ENCODE measurements around the gene DLD. TPM values are rescaled to one million over a fixed set of nuclear protein-coding genes. Genes with fewer than 3 reads are reported as not detected.
"Not testable (repeated sequence)": the region's sequence is repeated elsewhere in the genome, so short reads cannot be mapped to it uniquely, and the experiment has no call there.

DLD gene
- total RNA-seq, 1 experiment from 2014 or later: 163 TPM

DNA sequence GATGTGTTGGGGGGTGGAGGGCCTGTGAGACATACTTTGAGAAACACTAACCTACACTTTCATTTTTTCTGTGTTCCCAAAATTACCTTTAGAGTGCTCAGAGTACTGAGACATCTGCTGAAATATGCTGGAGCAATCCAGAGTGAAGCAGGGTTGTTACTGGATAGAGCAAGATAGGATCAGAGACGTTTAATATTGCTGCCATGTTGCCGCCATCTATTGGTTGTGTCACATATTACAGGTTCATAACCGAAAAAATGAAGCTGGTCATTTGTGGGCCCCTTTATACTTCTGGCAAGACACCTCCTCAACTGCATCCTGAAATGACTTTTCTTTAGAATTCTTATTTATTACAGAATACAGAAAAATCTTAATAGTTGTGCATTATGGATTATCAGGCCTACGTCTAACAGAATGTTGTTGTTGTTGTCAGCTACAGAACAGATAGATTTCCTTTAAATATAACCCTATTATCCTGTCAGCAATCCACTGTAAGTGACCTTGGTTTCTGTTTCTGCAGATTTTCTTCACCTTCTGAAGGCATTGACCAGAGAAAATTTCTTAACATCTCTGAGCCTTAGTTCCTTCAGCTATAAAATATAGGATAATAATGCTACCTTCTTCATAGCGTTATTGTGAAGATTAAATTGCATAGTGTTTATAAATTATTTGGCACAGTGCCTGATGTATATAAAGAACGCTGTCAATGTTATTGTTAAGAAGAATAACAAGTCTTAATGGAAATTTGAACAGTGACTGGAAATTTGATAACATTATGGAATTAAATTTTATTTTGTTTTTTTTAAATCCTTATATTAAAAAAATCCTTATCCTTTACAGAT lies 16.2 kb upstream of the DLD start:
- DNase-seq (ENCODE audit: low read depth): peak; percentile 72

DNA sequence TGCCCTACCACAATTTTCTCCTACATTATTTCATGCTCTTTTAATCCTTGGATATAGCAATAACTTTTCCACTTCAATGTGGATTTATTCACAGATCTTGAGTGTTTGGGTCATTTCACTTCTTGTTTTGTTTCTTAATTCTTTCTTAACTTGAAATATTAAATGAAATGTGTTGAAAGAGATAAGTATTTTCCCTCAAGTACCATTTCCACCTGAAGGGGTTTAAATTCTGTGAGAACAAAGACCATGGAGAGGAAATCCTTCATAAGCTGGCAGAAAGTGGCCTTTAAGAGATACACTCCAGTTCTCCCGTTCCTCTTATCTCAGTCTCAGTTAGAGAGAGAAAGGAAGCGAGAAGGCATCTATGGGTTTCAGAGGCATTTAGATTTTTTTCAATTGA lies 14.1 kb upstream of the DLD start:
- no peak for DNase-seq (ENCODE audit: low read depth)

DNA sequence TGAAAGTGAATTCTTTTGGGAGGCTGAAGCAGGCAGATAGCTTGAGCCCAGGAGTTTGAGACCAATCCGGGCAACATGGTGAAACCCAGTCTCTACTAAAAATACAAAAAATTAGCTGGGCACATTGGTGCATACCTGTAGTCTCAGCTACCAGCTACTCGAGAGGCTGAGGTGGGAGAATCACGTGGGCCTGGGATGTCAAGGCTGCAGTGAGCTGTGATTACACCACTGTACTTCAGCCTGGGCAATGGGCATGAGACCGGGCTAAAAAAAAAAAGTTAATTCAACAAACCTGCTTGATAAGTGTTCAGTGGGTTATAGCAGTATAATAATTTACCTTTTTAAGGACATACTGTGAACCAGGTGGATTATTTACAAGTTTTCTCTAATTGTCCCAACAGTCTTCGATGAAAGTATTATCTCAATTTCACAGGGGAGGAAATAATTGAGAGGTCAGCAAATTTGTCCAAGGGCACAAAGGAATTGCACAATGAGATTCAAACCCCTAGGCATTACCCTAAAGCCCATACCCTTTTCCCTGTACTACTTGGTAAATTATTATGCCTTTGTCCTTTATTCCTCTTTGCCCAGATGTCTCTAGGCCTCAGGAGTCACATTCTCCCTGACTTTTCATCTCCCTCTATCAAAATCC lies 13.1 kb upstream of the DLD start:
- DNase-seq (ENCODE audit: low read depth): no peak

DNA sequence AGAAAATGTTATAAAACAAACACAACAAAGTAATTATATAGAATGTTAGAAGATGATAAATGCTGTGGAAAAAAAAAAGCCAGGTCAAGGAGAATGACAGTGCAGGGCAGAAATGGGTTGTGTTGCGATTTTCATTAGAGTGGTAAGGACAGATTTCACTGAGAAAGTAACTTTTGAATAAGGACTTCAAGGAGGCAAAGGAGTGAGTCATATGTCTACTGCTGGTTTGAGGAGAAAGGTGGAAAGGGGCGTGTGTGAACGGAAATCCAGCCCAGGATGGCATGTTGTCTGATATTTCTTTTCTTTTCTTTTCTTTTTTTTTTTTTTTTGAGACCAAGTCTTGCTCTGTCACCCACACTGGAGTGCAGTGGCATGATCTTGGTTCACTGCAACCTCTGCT lies 12.3 kb upstream of the DLD start:
- DNase-seq (ENCODE audit: low read depth): no peak

DNA sequence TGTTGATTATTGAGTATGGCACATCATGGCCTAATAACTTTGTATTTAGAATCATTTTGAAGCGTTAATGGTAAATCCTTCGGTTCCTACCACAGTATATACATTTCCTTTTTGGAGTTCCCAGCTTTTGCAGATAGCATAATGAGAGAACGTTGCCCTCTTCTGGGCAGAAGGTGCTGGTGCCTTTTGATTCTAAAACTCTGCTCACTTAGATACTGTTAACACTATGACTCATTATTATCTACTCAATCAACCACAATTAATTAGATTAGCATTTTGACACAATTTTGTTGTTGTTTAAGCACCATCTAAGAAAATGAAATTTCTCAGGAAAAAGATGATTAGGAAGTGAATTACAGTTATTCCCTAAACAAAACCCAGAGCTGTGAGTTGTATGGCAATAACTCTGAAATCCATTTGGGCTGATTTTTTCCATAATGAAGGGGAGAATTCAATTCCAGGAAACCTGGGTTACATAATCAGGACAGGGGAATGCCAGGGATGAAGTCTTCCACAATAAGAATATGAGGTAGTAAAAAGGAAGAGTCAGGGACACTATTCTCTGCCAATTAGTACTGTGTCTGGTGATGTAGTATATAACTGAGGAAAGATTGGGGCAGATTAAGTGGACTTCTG lies 11.5 kb upstream of the DLD start:
- DNase-seq (ENCODE audit: low read depth): peak; percentile 75

DNA sequence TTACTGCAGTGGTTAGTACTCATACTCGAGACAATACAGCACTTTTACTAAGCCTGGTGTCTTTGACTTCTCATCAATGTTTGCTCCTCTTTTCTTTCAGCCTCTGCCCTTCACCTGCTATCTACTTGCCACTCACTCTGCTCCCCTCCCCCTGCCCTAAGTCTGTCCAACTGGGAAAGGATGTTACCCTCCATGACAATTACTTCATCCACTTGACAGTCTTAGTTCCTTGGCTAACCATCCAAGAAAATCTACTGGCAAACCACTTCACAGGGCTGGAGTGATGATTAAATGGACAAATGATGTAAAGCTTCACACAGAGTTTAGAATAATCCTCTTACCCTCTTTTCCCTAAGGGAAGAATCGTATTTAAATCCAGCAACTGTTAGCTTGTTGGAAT lies 8.2 kb upstream of the DLD start:
- DNase-seq (ENCODE audit: low read depth): no peak

DNA sequence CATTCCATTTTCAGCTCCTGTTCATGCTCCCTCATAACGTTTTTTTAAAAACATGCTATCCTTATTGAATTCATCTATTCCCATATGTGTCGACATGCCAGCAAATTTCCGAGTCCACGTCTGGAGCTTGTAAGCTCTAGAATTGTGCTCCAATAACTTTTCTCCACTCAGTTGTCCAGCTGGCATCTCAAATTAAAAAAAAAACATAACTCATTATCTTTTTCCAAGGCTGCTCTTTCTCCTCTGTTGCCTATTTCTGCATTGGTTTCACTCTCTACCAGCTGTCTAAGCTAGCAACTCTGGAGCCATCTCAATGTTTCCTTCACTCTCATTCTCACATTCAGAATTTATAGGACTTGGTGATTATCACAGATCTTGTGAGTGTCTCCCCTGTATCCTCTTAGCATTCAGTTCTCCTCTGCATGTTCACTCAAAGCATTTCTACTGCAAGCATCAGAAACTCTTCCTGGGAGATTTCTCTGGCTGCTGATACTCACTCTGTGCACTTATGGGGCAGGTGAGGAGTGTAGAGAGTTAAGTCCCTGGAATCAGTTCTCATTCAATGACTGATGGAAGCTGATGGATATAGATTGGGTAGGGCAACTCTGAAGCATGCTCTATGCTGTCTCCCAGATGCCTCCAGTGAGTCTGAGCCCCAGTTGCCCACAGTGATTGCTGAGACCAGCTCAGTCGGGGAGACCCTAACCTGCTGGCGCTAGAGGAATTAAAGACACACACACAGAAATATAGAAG lies 6.7 kb upstream of the DLD start:
- DNase-seq (ENCODE audit: low read depth): no peak

DNA sequence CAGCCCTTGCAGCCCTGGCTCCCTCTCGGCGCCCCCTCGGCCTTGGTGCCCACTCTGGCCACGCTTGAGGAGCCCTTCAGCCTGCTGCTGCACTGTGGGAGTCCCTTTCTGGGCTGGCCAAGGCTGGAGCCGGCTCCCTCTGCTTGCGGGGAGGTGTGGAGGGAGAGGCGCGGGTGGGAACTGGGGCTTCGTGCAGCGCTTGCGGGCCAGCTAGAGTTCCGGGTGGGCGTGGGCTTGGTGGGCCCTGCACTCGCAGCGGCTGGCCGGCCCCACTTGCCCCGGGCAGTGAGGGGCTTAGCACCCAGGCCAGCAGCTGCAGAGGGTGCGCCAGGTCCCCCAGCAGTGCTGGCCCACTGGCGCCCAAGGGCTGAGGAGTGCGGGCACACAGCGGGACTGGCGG lies 3.2 kb upstream of the DLD start:
- not testable (repeated sequence) for DNase-seq (ENCODE audit: low read depth)

DNA sequence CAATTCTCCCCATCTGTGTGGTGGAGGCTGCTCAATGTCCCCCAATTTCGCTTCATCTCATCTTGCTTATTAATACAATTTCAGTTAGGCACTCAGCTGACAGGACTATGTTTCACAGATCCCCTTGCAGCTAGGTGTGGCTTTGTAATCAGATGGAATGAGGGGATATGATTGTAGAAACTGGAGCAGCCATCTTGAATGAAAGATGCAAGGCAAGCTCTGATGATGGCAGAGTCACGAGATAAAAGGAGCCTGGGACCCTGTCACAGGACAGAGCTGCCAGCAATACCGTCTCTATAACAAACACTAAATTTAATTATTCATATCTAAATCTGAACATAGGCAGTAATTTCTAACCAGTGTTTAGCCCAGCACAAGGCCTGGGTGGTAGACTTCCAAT lies 991 bp upstream of the DLD start:
- no peak for DNase-seq (ENCODE audit: low read depth)

DNA sequence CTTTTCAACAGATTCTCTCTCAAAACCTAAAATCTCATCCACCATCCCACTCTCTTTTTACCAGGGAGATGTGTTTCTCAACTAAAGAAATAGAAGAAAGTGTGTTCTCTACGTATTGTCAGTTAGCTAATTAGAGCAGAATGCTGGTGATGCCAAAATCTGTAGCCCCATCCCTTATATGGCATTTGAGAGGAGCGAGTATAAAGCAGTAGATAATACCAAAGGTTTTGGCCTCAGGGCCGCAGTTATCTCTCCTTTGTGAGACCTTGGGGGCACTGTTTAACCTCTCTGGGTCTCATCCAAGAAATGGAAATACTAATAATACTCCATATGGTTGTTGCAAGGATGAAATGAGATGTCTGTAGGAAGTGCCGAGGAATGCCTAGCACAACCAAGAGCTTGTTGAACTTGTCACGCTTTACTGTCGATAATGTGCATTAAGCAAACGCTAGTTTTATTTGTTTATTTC lies 456 bp upstream of the DLD start:
- DNase-seq (ENCODE audit: low read depth): no peak

DNA sequence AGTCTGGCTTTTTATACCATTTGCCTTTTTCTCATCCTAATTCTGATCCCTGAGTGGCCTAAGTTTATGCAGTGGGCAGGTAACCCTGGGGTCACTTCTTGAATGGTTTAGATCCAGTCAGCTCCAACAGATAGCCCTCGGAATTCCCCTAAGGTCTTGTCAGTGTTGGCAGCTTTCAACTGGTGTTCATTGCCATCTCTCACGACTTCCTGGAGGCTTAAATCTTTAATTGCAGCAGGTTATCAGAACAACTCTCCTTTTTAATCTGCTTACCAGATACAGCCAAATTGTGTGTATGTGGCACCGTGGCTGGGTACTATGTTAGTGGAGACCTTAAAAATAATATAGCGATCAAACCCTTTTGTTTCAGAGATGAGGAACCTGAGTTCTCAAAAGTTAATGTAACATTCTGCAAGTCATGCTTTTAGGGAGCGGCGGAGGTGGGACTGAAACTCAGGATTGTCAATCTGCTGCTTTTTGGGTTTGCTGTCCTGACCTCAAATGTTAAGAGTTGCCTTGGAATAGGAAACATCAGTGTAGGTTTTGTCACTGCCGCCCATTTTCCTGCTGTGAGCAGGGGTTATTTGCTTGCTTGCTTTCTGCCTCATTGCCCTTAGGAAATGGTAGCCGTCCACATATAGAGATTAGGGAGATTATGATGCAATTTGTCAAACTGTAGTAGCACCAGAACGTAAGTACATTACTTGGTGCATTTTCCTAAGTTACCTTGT lies 818 bp downstream of the DLD start:
- peak; percentile 21 for DNase-seq (ENCODE audit: low read depth)

DNA sequence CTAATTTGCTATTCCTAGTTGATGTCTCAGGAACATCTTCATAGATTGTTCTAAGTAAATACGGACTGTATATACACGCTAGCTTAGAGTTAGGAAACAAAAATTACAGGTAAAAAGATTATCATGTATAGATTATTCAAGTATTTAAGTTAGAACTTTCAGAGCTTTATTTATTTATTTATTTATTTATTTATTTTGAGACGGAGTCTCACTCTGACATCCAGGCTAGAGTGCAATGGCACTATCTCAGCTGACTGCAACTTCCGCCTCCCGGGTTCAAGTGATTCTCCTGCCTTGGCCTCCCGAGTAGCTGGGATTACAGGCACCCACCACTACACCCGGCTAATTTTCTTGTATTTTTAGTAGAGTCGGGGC lies 1.4 kb downstream of the DLD start:
- DNase-seq (ENCODE audit: low read depth): not testable (repeated sequence)

DNA sequence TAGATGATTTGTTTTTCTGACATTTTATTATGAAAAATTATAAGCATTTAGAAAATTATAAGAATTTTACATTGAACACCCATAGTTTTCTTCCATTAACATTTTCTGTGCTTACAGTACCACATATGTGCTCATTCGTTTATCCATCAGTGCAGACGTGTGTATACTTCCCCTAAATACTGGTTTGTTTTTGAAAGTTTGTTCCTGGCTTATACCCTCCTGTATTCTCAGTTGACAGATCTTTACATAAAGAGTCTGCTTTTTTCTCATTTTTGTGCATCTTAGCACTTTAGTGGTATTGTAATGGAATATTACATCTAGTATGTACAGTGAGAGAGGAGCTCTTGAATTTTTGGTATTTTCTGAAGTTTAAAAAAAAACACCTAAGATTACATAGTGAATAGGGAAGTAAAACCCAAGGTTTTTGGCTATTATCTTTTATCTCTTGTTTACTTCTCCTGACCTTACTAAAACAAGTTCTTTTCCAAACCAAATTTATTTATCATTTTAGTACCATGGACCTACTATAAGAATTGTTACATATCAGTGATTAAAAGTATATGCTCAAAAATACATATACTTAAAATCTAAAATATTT lies 8.1 kb downstream of the DLD start:
- no peak for DNase-seq (ENCODE audit: low read depth)

DNA sequence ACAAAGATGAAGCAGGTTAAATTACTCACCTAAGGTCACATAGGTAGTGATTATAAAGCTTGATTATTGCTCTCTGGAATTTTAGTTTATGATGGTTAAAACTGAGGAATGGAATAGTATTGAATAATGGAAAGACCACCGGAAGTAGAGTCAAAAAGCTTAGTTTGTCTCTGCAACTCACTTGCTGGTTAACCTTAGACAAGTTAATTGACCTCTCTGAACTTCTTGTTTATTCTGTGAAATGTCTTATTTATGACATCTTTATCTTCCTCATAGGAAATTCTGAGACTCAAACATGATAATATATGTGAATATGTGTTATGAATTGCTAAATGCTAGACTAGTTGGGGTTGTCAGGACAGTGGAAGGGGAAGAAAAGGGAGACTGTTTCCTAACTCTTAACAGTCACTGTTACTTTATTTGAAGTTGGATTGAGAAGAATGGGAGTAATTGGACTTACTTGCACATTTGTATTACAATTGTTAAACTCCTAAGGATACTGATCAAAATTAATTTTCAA lies 9.6 kb downstream of the DLD start:
- no peak for DNase-seq (ENCODE audit: low read depth)

DNA sequence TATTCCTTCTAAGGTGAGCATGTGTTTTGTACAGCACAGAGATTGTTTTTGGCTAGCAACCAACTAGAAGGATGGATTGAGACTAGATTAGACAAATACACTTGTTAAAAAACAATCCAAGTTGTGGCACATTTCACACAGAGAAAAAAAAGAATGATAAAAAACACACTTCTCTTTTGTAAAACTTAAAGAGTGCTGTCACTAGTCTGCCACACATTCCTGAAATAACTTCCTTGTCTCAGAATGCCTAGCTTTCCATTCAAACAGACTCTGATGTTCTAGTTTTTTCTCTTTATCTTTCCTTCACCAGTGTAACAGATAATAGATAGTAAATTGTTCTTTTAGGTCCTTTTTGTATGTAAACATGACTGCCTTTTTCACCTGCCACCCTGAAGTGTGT lies 11.4 kb downstream of the DLD start:
- DNase-seq (ENCODE audit: low read depth): no peak

DNA sequence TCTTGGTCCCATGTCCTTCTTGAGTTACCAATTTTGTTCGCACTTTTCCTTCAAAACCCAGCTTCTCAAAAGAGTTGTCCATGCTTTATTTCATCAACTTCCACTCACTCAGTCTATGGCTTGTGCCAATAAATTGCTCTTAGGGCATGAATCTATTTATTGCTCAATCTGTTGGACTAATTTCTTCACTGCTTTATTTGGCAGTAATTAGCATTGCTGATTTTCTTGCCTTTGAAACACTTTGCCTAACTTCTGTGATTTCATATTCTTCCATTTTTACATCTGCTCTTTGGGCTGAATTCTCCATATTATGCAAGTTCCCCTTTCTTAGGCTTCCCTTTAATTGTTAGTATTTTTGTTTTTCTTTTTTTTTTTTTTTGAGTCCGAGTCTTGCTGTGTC lies 16.8 kb downstream of the DLD start:
- DNase-seq (ENCODE audit: low read depth): no peak

DNA sequence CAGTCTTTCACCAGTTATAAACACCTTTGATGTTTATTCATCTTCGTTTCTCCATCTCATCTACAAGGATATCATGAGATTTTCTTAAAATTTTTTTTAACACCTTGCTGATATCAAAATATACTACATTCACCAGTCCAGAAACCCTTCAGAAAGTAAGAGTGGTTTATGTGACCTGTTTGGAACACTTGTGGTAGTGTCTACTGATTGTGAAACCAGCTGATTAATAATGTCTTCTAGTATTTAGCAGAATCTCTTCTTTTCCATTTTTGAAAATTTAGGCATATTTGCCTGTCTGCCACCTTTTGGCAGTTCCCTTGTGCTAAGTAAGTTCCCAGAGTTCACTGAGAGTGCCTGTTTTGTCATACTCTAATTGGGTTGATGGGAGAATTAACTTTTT lies 18.5 kb downstream of the DLD start:
- DNase-seq (ENCODE audit: low read depth): no peak

DNA sequence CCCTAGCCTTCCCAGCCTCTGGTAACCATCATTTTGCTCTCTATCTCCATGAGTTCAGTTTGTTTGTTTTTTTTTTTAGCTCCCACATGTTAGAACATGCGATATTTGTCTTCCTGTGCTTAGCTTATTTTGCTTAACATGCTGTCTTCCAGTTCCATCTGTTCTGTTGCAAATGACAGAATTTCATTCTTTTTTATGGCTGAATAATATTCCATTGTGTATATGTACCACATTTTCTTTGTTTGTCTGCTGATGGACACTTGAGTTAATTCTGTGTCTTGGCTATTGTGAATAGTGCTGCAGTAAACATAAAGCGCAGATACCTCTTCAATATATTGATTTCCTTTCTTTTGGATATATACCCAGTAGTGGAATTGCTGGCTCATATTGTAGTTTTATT lies 21.0 kb downstream of the DLD start:
- no peak for DNase-seq (ENCODE audit: low read depth)

DNA sequence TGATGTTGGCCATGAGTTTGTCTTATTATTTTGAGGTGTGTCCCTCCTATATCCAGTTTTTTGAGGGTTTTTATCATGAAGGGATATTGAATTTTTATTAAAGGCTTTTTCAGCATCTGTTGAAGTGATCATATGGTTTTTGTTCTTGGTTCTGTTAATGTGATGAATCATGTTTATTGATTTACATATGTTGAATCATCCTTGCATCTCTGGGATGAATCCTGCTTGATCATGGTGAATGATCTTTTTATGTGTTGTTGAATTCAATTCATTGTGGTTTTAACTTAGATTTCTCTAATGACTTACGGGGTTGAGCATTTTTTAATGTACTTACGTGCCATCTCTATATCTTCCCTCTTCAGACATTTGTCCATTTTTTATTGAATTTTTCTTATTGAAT lies 22.9 kb downstream of the DLD start:
- no peak for DNase-seq (ENCODE audit: low read depth)

DNA sequence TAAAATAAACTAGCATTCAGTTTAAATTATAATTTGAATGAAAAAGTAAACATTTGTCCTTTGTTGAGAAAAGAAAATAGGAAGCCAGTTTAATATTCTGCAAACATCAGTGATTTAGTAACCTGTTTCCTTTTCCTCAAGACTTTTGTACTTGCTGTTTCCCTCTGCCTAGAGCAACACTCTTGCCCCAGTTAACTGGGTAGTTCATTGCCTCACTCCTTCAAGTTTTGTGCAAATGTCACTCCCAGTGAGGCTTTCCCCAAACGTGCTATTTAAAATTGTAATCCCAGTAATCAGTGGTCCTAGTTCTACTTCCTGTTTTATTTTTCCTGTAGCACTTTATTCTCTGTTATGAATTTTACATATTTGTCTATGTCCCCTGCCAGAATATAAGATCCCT lies 23.8 kb downstream of the DLD start:
- DNase-seq (ENCODE audit: low read depth): no peak

DNA sequence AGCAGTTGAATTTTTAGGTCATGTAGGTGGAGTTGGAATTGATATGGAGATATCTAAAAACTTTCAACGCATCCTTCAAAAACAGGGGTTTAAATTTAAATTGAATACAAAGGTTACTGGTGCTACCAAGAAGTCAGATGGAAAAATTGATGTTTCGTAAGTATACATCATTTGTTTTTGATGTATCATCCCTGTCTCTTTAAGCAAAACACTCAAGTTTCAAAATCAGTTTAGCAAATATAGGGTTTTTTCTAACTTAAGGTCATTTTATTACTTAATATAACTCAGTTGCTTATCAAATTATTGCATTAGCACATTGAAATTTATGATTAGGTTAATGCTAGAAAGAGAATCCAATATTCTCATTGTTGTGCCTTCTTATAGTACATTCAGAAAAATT lies 24.6 kb downstream of the DLD start:
- no peak for DNase-seq (ENCODE audit: low read depth)

Measured in Daoy (cell line).